PC-9 (cell line): ENCODE data around the gene TBXT.
"Not testable (repeated sequence)": the region's sequence is repeated elsewhere in the genome, so short reads cannot be mapped to it uniquely, and the experiment has no call there.

Experiments
- EZH2 ChIP-seq: fragments of 200-600 bp; sonication (generic); IDR thresholded peaks from 2 replicates; pipeline ENCODE4 v1.8.0; 2017; ENCODE audit warnings: antibody characterized with exemption, low read depth
- TF ChIP-seq, protein P1 (sequence below): fragments of 200-600 bp; sonication (generic); conservative IDR thresholded peaks from 2 replicates; pipeline ENCODE4 v1.6.1; 2017; ENCODE audit warnings: mixed run types, antibody characterized with exemption, mild to moderate bottlenecking, moderate library complexity

DNA sequence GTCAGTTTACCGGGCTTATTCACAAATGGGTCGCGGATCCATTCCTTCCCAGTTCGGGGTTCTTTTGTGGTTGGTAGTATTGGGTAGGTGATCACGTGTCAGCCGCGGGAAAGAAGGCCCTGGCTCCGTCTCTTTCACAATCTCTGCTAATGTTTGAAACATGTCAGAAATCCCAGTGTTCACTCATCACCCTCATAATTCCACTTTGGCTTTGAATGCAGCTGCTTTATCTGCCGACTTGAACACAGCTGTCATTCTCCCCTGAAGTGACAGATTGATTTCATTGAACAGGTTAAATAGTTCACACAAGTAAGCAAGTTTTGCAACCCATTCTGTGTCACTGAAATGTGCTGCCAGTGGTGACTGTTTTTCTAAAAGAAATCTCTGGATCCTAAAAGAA, 44.5 kb downstream of the TBXT start:
- TF ChIP-seq, protein P1, sequence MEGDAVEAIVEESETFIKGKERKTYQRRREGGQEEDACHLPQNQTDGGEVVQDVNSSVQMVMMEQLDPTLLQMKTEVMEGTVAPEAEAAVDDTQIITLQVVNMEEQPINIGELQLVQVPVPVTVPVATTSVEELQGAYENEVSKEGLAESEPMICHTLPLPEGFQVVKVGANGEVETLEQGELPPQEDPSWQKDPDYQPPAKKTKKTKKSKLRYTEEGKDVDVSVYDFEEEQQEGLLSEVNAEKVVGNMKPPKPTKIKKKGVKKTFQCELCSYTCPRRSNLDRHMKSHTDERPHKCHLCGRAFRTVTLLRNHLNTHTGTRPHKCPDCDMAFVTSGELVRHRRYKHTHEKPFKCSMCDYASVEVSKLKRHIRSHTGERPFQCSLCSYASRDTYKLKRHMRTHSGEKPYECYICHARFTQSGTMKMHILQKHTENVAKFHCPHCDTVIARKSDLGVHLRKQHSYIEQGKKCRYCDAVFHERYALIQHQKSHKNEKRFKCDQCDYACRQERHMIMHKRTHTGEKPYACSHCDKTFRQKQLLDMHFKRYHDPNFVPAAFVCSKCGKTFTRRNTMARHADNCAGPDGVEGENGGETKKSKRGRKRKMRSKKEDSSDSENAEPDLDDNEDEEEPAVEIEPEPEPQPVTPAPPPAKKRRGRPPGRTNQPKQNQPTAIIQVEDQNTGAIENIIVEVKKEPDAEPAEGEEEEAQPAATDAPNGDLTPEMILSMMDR = not testable (repeated sequence)
- not testable (repeated sequence) for TF ChIP-seq EZH2
